Hematopoietic multipotent progenitor cell treated with erythropoietin and hydrocortisone succinate and interleukin-3 and kit ligand, for 6 days (in vitro differentiated cells): ENCODE results near the gene CACNA1A.
"Not testable (repeated sequence)": the region's sequence is repeated elsewhere in the genome, so short reads cannot be mapped to it uniquely, and the experiment has no call there.

ENCODE experiments used
- DNase-seq: peaks from one replicate; pipeline ENCODE4 v3.0.0-alpha.2; 2015

Gene CACNA1A

DNA sequence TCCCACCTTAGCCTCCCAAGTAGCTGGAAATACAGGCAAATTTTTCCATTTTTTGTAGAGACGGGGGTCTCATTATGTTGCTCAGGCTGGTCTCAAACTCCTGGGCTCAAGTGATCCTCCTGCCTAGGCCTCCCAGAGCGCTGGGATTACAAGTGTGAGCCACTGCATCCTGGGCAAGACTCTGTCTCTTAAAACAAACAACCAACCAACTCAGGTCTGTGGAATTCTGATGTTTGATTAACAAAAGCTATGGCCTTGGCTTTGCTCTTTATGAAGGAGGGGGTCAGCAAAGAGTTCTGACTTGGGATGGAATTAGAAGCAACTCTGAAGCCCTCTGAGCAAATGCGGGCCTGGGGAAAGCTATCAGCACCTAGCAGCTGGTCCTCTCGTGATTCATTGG is 238.4 kb downstream of the CACNA1A start:
- DNase-seq: no peak

DNA sequence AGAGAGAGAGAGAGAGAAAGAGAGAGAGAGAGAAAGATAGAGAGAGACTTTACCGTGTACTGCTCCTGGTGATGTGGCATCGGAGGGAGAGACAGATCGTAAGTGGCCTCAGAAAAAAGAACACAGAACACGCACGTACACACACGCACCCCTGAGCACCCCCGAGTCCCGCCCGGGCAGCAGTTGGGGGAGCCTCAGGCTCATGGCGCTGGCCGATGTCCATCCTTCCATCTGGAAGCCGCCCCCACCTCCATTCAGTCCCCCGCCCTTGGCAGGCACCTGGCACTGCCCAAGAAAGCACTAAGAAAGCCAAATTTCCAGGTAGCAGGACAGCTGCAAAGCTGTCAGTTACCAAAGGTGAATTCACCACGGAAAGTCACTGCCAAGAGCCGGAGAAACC is 239.1 kb downstream of the CACNA1A start:
- no peak for DNase-seq

DNA sequence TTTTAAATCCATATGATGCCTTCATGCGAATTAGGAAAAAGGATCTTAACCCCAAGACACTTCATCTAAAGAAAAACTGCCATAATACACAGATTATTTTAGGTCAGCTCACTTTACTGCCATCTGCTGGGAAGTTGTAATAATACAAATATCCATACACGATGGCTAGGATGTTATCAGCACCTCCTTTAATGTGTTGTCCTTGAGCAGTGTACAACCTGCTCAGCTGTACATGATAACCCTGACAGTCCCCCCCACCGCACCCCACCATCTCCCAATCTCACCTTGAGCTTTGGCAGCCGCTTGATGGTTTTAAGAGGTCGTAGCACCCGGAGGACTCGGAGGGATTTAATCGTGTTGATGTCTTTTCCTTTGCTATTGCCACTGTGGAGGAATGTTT is 243.8 kb downstream of the CACNA1A start:
- peak; percentile 82 for DNase-seq

DNA sequence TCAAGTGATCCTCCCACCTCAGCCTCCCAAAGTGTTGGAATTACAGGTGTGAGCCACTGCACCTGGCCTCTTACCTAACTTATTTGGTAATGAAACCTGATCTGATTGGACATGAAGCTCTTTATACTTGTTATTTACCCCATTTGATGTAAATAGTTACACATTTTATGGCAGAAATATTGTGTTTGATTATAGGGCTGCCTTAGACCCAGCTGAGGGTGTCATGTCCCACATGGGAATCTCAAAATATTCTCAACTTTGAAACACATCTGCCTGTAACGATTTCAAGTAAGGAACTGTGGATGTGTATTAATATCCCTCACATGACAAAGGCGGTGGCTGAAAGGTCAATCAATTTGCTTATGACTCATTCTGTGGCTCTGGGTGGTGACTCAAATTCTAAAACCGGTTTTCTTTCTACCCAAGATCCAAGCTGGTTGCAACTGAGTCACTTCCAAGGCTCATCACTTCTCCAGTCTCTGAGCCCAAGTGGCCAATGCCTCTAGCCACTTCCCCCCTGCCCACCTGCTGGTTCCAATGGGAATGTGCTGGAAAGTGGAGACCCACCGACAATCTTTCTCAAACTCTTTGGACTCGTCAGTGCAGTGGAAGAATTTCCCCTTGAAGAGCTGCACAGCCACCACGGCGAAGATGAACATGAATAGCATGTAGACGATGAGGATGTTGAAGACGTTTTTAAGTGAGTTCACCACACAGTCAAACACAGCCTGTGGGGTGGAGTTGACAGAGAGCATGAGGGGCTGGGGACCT is 245.2 kb downstream of the CACNA1A start:
- DNase-seq: peak; percentile 42

DNA sequence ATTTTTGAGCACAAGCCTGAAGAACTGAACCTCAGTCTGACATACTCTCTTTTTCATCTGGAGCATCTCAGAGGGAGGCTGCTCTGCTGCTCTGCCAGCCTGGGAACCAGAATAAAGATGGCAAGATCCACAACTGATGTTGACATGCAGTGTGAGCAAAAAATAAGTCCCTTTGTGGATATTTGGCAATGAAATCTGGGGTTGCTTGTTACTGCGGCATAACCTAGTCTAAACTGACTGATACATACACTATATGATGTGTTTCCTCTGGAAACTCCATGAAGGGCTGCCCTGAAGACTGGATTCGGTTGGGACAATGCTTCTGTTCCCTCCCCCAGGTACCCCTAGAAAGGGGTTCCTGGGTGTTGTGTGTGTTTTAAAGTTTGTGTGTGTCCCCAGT is 249.4 kb downstream of the CACNA1A start:
- DNase-seq: no peak

DNA sequence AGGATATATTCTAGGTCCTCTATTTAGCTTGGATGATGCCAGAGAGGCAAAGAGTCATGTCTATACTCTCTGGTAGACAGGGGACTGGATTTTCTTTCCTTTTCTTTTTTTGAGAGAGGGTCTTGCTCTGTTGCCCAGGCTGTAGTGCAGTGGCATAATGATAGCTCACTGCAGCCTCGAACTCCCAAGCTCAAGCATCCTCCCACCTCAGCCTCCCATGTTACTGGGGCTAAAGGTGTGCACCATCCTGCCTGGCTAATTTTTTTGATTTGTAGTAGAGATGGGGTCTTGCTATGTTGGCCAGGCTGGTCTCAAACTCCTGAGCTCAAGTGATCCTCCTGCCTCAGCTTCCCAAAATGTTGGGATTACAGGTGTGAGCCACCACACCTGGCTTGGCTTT is 249.9 kb downstream of the CACNA1A start:
- not testable (repeated sequence) for DNase-seq

DNA sequence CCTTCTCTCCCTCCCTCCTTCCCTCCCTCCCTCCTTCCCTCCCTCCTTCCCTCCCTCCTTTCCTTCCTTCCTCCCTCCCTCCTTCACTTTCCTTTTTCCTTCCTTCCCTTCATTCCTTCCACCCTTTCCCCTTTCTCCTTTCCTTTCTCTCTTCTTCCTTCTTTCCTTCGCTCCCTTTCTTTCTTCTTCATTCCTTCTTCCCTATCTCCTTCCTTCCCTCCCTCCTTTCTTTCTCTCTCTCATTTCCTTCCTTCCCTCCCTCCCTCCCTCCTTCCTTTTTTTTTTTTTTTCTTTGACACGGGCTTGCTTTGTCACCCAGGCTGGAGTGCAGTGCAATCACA is 250.6 kb downstream of the CACNA1A start:
- no peak for DNase-seq

DNA sequence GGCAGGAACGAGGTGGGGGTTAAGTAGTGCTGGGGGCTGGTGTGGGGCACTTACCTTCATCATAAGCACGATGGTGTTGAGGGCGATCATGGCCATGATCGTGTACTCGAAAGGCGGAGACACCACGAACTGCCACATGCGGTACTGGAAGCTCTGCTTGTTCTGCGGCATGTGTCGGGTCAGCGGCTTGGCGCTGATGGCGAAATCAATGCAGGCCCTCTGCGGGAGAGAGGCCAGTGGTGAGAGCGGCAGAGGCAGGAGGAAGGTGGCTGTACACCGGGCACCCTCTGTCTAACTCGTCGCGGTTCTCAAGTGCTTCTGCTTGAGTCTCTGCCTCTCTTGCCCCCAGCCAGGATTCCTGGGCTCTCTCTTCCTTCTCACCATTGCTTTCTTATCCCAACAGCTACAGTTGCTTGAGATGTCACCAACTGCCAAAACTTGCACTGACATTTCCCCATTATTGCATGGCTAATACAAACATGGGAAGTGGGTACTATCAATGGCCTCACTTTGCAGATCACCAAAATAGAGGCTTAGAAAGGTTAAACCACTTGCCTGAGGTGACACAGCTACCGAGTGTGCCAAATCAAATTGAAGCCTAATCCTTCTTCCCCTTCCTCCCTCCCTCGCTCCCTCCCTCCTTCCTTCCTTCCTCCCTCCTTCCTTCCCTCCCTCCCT is 251.1 kb downstream of the CACNA1A start:
- DNase-seq: no peak

DNA sequence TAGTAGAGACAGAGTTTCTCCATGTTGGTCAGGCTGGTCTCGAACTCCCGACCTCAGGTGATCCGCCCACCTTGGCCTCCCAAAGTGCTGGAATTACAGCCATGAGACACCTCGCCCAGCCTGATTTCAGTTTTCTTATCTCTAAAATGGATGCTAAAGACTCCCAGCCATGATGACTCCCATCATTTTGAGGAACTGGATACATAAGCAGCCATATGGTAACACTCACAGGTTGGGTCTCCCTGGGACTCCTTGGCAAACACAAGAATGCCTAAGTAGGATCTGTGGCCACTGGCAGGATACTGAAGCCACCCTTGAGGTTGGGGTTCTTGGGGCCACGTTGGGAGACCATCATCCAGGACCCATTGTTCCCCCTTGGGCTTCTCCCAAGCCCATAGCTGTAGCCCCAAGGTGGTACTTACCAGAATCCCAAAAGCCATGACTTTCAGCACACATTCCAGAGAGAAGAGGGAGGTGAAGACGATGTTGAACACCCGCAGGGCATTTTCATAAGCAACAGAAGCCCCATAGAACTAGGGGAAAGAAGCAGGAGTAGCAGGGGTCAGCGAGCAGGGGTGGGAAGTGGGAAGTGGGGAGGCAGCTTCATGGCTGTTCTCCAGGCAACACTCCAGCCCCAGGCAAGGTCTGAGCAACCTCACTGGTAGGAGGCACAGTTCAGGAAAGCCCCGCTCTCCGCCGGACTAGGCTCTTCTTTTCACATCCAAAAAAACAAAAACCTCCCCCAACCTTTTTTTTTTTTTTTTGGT is 253.5 kb downstream of the CACNA1A start:
- no peak for DNase-seq

DNA sequence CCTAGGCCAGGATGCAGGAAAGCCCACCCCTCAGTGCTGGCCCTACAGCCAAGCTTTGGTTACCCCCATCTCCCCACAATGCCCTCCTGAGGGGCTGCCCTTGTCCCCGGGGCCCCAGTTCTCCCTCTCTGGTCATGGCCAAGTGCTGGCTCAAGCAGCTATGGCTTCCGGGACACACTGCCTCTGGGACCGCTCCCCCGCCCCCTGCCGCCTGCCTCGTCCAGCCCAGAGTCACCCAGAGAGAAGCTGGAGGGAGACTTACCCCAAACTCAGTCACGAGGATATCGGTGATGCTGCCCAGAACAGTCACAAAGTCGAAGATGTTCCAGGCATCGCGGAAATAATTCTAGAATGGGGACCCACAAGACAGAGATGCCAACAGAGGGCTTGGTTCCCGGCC is 261.4 kb downstream of the CACNA1A start:
- no peak for DNase-seq

DNA sequence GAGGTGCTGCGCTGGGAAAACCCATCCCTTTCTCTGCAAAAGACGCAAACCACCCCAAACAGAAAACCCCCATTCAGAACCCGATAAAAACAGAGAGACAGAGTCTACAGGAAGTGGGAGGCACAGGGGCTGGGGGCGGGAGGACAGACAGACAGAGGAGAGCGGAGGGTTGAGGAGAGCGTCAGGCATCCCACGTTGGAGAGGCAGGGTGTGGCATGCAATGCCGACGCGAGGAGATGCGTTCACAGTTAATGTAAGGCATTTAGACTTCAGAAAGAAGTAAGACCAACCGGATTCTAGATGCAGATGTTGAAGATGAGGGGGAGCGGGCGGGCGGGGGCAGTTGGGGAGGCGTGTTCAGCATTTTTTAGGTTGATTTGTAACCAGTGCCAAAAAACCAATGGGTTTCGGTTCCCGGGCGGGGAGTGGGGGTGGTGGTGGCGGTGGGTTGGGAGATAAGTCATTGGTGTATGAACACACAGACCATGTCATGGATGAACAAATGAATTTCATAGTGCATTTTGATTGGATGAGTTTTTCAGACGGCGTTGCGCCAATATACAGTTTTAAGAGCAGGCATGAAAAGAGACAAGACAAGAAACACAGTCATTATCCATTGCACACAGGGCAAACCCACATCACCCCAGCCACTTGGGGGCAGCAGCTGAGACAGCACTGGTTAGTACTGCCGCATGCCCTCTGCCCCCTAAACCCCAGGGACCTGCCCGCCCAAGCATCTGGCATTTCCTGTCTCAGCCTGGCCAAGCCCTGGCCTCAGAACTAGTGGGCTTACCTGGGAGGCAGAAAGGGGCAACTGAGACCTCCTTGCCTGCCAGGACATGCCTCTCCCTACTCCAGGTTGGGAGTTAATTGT is 264.8 kb downstream of the CACNA1A start:
- peak; percentile 24 for DNase-seq

DNA sequence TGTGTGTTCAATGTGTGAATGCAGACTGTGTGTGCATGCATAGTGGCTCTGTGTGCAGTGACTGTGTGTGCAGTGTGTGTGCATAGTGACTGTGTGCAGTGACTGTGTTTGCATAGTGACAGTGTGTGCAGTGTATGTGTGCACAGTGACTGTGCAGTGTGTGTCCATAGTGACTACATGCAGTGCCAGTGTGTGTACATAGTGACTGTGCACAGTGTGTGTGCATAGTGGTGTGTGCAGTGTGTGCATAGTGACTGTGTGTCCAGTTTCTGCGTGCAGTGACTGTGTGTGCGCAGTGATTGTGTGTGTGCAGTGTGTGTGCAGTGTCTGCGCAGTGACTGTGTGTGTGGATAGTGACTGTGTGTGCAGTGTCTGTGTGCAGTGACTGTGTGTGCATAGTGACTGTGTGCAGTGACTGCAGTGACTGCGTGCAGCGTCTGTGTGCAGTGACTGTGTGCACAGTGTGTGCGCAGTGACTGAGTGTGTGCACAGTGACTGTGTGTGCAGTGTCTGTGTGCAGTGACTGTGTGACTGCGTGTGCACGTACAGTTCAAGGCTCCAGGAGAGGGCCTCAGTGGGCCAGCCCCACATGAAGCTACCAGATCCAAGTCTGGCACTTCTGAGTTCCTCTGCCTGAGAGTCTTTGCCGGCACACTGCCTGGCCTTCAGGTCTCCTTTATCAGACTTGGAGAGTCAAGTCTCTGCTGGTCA is 265.8 kb downstream of the CACNA1A start:
- DNase-seq: no peak

DNA sequence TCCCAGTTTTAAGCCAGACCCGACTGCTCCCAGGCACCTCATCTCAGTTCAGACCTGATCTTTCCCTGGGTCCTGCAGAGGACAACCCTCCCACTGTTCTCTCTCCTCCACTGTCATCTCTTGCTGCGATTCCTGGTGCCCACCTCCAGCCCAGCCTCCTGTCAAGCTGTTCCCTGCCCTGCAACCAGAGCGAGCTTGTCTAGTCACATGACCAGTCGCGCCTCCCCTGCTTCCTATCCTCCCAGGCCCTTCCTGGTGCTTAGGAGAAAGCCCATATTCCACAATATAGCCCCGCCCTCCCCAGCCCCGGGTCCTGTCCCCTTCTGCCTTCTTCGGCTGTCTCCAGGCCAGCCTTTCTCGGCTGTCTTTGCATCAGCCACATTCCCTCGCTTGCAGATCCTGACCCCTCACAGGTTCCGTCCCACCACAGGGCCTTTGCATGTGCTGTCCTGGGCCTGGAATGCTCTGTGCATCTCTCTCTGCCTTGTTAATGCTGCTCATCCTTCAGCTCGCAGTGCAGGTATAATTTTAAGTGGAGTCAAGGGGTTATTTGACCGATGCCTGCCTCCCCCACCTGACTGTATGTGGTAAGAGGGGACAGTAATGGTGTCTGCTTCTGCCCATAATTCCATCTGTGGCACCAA is 267.3 kb downstream of the CACNA1A start:
- DNase-seq: no peak

DNA sequence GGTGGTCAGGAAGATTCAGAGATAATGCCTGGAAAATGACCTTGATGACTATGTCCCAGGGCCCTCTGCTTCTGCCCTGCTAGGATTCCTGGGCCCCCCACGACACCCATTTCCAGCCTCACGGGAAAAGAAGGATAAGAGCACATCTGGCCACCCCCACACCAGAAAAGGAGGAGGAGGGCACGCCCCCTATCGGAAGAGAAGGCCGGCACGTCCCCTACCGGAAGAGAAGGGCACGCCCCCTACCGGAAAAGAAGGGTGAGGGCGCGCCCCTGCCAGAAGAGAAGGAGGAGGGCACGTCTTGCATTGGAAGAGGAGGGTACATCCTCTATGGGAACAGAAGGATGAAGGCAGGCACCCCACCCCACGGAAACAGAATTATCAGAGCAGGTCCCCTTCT is 271.8 kb downstream of the CACNA1A start:
- DNase-seq: peak; percentile 84

DNA sequence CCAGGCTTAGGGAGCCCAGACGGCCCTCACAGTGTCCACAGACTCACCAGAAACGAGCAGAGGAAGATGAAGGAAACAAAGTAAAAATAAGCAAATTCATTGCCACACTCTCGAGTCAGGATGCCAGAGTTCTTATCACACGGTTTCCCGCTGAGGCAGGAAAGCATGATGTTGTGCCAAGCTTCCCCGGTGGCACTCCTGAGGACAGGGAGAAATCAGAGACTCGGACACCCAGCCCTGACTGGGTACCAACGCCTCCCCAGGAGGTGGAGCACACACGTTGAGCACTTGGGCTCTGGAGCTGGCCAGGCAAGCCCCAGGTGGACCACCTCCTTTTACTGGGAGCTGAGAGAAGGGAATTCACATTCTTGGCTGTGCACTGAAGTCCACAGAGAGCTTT is 274.6 kb downstream of the CACNA1A start:
- DNase-seq: no peak

DNA sequence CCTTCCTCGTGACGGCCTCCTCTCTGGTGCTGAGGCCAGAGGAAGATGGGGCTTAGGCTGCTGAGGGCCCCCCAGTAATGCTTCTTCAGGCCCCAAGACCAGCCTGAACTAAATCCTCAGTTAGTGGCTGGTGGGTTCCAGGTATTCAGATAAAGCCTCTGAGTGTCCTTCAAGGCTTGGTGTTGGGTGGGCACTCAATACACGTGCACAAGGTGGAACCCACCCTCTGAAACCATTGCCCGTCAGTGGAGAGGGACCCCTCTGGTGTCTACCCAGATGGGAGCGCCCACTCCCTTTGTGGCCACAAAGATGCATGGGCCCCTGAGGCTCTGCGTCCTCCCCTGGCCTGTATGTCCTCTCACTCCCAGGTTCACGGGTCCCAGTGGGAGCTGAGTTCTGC is 277.0 kb downstream of the CACNA1A start:
- no peak for DNase-seq

DNA sequence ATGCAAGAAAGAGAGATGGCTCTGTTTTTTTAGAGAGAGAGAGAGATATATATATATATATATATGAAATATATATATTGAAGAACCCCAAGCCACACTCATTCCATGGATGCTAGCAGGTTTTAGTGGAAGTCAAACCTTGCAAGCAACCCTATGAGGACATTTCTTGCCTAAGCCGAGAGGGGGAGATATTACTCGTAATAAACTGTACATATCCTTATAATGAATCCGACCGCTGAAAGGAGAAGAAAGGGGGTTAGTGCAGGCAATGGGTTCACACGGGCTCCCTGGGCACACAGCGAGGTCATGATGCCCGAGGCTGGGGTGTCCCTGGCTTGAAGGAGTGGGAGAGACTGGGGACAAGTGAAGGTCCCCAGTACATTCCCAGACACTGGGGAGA is 277.7 kb downstream of the CACNA1A start:
- DNase-seq: no peak

DNA sequence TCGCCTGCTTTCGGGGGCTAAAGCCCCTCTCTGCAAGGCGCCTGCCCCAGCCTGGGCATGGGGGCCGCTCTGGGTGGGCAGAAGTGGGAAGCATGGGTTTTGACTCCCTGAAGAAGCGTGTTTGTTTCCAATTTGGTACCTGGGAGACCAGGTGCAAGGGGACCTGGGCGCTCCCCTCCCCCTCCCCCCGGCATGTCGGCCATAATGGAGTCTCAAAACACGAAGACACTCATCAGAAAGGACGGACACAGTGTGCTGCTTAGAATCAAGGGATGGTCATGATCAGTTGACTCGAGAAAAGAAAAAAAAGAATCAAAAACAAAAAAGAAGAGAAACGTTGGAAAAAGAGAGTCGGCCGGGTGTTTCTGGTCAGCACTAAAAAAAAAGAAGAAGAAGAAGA is 279.3 kb downstream of the CACNA1A start:
- no peak for DNase-seq

DNA sequence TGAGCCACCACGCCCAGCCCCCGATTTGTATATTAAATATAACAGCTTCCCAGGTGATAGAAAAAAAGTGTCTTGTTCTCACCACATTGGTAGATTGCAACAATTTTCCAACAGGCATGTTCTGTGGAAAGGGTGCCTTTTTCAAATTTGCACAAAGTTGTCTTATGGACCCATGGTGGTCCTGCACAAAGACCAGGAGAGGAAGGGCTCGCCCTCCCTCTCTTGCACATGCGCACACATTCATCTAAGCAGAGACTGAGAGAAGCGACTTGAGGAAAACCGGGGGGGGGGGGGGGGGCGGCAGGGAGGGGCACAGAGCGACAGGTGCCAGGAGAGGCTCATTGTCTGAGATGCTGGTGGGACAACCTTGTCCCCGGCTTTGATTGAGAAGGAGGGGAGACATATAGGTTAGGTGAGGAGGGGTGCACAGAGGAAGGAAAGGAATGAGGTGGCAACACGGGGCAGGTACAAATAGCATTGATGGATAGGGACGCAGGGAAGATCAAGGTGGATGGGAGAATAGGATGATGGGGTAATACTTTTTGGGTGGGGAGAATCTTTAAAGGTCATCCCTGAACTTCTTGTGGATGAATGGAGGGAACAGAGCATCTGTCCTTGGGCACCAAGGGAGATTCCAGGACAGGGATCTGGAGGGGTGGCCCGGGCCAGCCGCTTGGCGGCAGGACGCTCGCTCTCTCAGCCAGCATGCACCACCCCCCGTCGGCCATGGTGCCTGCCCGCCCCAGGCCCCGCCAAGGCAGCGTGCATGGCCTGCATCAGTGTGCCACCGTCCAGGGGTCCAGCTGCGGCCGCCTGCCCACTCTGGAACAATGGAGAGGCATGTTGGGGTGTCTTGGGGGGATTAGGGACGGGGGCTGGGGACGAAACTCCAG is 280.1 kb downstream of the CACNA1A start:
- DNase-seq: no peak

DNA sequence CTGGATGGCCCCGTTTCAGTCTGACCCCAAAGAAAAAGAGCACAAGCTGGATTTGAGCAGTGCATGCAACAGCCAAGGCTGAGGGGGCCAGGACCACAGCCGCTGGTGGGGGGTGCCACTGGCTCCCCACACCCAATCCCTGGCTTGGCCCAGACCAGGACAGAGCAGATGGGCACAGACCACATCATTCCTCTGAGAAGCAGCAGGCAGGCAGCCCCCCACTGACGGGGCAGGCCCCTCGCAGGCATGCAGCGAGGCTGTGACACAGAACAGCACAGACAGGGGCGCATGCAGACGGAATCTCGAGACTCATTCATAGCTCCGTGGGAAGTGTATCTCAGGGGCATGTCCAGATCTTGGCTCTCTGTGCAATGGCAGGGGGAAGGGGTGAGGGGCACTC is 281.2 kb downstream of the CACNA1A start:
- DNase-seq: no peak

DNA sequence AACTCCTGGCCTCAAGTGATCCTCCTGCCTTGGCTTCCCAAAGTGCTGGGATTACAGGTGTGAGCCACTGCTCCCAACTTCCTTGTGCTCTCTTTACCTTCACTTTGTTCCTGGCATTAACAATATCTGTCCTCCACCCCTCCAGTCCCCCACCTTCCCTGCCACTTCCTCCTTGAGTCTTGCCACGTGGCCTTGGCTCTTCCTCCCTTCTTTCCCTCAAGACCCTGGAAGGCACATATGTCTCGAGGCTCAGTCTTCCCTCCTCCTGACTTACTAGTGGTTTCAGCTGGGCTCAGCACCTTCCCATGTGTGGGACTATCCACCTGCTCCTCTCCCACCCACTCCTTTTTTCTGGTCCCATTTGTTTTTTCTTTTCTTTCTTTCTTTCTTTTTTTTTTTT is 285.4 kb downstream of the CACNA1A start:
- DNase-seq: no peak
